GM19455 (cell line): Measurements from ENCODE around the gene SNX8.
A peak's percentile ranks its signal among the peaks of the same experiment; 100 is the strongest.

Experiments used
- ATAC-seq: cut with Tn5 transposase; IDR thresholded peaks from one replicate; pipeline ENCODE4 v1.9.1; 2021; ENCODE audit not compliant: unreplicated experiment

SNX8 gene

DNA sequence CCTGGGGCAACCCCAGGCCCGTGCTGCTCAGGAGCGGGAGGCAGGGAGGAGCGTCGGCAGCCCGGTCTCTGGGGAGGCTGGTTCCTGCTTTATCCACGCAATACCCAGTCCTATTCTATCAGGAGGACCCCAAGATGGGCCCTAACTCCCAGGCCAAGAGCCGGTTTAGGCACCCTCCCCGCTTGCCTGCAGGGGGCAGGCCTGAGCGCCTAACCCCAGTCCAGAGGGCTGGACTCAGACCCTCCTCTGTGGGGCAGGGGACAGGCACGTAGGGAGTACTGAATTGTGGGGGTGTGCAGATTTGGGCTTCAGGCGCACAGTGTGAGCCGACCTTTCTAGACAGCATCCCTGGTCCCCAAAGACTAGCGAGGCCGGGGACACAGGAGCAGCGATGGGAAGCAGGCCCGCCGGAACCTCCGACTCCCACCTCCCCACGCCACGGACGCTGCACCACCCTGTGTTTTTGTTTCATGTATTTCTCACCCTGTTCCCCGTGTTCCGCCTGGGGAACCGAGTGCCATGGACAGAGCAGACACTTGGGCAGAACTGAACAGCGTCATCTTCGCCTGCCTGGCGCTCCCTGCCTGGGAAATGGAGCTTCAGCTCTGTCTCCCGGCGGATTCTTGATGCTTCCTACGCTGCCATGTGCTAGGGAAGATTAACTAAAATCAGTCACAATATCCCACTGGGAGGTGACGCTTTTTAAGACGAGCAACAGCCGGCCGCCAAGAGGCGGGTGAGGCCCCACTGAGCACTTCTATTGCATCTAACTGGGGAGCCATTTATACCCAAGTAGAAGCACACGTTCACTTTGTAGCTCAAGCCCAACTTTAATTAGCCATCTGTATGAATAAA is 66.9 kb downstream of the SNX8 start:
- ATAC-seq, result no peak

DNA sequence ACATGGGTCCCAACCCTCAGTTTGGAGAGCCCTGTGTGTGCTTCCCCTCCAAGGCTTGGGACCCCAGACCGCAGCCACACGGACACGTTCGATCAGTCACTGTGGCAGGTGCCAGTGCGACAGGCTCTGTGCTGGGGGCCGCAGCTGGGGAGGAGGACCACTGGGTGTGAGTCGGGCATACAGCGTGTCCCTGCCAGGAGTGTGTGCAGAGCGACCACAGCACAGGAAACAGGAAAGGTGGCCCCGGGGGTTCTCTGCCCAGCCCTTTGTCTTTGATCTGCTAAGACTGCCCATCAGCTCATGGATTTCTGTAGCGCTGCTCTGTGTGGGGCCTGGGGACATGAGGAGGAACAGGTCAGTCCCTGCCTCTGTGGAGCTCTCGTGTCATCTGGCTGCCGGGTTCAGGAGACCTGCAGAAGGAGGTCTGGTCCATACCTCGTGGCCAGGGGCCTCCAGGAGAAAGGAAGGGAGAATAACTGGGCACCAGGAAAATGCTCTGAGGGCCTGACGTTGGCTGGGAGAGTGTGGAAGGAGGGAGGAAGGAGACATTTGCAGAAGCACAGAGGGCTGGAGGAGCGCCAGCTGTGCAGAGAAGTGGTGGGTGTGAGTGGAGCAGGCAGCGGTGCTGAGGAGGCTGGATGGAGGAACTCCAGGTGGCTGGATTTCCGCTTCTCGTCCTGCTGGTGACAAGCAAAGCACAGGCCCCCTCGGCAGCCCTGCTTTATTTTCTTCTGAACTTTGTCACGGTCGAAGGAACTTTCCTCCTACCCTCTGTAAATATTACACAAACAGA is 68.2 kb downstream of the SNX8 start:
- ATAC-seq, result no peak

DNA sequence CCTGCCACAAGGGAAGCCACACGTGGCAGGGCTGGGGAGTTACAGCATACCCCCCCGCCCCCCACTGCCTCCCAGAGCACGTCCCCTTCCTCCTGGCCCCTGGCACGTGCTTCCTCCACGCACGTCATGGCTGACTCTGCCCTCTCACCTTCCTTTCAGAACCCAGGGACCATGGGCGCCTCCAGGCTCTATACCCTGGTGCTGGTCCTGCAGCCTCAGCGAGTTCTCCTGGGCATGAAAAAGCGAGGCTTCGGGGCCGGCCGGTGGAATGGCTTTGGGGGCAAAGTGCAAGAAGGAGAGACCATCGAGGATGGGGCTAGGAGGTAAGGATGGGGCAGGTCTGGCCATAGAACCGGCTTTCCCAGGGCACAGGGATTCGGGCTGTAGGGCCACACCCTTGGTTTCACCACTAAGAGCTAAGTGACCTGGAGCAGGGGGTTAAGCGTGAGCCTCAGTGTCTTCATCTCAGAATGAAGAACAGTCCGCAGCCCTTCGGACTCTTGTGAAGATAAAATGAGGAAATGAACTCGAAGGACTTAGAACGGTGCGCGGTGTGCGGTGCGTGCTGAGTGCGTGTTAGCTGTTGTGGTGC is 69.7 kb downstream of the SNX8 start:
- ATAC-seq, result no peak

DNA sequence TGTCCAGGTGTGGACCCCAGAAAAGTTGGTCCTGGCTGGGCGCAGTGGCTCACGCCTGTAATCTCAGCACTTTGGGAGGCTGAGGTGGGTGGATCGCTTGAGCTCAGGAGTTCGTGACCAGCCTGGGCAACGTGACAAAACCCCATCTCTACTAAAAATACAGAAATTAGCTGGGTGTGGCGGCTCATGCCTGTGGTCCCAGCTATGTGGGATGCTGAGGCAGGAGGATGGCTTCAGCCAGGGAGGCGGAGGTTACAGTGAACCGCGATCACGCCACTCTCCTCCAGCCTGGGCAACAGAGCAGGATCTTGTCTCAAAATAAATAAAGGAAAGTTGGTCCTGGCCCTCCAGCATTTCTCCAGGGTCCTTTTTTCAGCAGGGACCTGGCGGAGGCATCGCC is 70.8 kb downstream of the SNX8 start:
- ATAC-seq, result no peak

DNA sequence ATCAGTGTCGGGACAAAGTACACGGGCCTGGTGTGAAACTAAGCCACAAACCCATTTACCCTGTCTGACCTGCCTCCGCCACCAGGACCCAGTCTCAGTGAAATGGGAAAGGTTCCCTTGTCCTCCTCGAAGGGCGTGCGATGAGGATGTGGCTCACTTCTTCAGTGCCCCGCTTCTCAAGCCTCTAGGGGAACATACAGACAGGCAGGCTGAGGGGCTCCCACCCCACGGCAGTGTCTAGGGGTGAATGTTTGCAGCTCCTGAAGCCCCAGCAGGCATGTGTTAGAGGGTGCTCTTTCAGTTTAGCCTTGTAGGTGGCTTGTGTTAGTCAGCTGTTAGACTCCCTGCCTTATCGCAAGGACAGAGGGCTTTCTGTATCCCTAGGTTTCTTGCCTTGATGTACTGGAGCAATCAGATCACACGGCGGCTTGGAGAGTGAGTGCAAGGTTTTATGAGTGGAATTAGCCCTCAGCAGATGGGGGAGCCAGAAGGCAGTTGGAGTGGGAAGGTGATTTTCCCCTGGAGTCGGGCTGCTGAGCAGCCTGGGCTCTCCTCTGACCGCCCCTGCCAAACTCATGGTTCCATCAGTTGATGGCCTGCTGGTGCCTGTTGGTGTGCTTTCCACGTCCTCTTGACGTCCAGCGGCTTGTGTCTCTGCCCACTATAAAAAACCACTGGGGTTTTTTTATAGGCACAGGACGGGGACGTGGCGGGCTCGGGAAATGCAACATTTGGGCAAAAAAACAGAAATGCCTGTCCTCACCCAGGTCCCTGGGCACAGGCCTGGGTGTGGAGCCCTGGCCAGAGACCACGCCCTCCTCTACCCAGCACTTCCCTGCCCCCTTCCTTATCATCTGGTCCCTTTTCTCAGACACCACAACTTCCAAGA is 71.5 kb downstream of the SNX8 start:
- peak; percentile 11 for ATAC-seq

DNA sequence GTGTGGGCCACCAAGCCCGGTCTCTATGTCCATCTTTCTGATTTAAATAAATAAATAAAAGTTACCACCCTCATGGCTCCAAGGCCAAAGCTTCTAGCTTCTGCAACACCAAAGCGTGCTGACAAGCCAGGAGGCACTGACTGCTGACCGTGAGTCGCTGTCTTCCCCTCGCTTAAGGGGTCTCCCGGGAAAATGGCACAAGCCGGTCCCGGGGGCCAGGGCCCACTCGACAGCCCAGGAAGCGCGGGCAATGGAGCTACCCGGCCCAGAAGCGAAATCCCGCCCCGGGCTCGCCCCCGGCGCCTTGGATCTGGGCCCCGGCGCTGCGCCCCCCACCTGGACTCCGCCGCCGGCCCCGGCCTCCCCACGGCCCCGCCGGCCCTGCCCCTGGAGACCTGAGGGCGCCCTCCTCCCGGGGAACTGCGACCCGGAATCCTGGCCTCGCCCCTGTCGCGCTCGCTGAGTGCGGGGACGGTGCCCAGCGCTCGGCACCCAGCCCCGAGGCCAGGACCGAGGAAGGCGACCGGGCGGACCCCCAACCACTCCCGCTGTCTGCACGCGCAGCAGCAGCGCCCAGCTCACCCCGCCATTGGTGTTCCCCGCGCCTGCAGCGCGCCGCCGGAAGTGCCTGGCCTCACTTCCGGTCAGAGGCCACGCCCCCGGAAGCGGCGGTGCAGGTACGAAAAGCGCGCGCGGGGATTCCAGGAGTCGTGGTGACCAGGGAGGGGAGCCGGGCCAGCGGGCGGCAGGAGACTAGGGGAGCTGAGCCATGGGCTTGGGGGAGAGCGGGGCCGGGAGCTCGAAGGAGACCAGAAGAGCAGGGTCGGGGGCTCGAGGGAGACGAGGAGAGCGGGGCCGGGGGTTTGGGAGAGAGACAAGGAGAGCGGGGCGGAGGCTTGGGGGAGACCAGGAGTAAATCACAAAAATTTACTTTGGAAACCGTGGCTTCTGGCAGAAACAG is 72.4 kb downstream of the SNX8 start, which contains the start of the genes MRM2 and NUDT1:
MRM2 (minus strand) TSS at position 626 of the 961 bp plus-strand sequence; CDS start at position 590, 36 bp downstream.
NUDT1 (plus strand) TSS at position 647 of the 961 bp plus-strand sequence. CDS start 2,349 bp downstream, outside the sequence.
- peak; percentile 62 for ATAC-seq

DNA sequence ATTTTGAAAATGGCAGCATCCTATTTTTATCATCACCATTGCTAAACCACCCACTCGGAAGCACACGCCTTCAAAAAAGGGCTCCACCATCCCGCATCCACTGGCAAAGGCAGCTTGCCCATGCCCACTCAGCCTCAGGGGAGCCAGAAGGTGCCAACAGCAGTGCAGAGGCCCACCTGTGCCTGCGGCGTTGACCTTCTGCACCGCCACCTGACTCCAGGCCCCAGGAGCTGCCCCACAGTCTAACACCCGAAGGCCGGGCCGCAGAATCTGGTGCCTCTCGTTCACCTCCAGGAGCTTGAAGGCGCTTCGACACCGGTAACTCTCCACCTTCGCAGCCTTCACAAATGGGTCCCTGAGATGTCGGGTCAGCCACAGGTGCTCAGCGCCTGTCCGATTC is 75.0 kb downstream of the SNX8 start:
- ATAC-seq, result no peak

DNA sequence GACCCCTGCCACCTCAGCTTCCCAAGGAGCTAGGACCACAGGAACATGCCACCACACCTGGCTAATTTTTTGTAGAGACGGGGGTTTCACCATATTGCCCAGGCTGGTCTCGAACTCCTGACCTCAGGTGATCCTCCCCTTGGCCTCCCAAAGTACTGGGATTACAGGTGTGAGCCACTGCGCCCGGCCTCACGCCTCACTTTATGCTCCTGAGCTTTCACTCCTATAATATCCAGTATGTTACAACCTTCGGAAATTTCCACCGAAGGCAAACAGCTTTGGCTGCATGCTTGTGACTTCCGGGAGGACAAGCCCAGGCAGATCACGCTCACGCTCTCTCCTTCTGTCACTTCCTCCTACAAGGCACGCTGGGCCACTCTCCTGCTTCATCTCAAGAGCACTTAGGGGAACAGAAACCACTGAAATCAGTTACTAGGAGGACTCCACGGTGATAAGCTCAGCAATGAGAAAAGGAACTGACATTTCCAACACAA is 77.1 kb downstream of the SNX8 start:
- no peak for ATAC-seq

DNA sequence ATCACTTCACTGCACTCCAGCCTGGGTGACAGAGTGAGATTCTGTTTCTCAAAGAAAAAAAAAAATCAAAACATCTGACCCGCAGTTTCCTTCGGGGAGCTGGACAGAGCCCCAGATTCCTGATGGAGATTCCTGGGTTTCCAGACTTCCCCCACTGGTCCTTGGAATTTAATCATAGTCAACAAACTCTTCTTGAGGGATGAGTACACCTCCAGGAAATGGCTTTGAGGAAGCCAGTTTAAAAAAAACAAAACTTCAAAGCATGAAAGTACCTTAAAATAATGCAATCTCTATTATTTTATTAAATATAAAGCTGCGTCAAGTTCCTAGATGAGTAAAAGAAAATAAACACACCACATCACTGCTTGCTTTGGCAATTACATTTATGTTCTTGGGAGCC is 80.3 kb downstream of the SNX8 start:
- ATAC-seq, result no peak

DNA sequence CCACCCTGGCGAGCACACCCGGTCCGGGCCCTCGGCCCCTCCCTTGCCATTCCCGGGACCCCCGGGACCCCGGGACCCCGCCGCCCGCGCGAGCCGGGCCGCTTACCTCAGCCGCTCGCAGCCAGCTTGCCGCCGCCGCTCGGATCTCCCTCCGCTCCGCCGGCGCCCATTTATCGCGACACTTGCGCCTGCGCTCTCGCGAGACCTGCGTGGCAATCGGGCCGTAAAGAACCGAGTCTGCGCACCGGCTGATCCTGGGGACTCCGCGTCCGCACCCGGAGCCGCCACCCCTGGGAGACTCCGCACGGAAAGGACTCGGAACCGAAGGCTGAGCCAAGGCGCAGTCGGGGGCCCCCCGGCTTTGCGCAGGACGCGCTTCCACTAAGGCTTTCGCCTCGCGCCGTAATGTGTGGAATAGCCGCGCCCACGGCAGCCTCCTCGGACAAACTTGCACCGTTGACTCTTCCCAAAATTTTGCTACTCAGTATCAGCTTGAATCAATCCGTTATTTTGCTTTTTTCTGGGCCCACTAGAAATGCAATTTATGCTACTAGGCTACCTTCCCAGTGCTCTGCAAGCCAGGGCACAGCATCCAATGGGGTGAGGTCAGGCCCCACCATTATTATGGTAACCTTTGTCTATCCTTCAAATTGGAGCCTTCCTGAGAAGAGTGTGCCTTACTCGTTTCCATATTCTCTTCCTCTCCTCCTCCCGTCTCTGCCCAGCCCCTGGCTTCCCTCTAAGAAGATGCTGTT is 81.3 kb downstream of the SNX8 start, which contains the start of gene MAD1L1:
MAD1L1 (minus strand) TSS at position 180 of the 755 bp plus-strand sequence. CDS start 2,812 bp downstream, outside the sequence.
- peak; percentile 67 for ATAC-seq

DNA sequence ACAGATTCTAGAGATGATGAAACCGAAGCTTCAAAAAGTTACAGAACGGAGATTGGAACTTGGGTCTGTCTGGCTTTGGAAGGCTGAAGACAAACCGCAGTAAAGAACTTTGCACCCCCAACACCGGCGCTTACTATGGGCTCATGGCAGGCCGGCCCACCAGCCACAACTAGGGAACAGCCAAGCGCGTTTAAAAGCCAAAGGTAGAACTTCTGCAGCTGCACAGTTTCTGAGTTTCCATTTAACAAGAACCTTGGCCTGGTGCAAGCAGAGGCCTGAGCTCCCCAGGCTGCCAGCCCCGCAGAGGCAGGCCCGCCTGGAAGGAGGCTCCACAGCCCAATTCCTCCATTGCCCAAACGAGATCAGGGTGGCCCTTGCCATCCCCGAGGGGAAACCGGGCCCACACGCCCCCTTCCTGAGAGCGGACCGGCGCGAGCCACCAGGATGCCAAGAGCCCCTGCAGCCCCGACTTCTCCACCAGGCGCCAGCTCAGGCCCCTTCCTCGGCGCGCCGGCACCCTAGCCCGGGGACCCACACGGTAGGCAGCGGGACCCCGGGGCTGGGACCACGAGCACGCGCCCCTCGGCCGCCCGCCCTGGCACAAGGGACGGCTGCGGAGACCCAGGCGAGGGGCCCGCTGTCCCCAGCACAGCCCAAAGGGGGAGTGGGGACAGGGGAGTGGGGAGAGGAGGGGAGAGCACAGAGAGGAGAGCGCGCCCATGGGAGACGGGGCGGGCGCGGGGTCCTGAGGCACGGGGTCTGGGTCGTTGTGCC is 82.1 kb downstream of the SNX8 start:
- ATAC-seq, result peak; percentile 48

DNA sequence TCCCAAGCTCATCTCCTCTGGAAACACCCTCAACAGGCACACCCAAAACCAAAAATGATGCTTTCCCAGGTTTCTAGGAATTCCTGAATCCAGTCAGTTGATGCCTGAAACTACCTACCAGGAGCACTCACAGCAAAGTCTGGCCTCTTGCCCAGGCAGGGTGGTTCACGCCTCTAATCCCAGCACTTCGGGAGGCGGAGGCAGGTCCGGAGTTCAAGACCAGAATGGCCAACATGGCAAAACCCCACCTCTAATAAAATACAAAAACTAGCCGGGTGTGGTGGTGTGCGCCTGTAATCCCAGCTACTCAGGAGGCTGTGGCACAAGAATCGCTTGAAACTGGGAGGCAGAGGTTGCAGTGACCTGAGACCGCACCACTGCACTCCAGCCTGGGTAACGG is 83.4 kb downstream of the SNX8 start:
- ATAC-seq, result no peak

DNA sequence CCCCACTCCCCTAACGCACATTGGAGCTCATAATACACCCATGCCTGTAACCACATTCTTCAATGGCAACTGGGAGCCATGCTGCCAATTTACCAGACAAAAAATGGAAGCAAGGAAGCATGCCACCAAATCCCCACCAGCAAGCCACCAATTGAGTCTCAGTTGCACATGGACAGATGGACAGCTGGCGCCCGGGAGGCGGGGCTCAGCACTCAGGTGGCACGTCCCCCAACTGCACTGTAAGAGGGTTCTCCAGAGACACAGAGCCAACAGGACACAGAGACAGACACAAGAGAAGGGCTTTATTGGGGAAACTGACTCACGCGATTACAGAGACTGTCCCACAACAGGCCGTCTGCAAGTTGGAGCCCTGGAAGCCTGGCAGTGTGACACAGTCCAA is 84.0 kb downstream of the SNX8 start:
- no peak for ATAC-seq

DNA sequence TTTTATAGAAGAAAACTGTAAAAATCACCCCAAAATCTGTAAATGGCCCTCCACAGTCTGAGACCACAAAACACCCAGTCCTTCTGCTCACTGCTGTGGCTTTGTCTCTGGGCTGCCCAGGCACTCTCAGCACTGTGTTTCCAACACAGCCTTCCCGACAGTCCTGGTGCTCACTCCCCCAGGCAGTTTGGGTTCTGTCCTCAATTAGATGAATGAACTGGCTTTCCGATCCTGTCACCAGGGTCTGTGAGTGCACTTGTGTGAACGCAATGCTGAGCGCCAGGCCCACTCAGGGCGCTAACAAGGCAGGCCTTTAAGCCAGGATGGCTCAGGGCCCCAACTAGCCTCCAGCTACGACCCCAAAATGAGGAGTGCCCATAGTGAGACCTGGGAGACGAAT is 84.8 kb downstream of the SNX8 start:
- ATAC-seq, result no peak

DNA sequence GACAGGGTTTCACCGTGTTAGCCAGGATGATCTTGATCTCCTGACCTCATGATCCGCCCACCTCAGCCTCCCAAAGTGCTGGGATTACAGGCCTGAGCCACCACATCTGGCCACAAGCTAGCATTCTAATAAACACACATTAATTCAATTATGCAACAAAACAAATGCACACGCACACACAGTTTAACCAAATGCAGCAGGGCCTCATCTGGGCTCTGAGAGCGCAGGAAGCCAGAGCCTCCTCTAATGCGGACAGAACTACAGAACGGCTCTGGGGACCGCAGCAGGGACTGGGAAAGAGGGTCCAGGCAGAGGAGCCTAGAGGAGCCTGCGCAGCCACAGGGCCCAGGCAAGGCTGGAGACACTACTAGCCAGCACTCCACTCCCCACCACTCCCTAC is 85.3 kb downstream of the SNX8 start:
- ATAC-seq, result no peak

DNA sequence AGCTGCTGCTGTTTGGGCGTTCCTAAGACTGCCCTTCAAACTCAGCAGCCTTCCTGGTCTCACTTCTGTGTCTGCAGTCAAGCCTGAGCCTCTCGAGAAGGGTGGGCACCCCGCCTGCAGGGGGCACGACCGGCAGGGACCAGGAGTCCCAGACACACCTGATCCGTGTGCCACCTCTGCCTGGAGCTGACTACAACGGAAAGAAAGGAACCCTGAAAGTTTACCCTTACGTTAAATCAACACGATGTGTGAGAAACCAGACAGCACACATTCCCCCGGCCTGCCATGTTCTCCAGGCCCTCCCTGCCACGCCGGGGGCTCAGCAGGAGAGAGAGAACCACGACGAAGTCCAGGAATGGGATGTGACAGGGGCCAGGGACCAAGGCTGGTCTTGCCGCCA is 86.5 kb downstream of the SNX8 start:
- no peak for ATAC-seq

DNA sequence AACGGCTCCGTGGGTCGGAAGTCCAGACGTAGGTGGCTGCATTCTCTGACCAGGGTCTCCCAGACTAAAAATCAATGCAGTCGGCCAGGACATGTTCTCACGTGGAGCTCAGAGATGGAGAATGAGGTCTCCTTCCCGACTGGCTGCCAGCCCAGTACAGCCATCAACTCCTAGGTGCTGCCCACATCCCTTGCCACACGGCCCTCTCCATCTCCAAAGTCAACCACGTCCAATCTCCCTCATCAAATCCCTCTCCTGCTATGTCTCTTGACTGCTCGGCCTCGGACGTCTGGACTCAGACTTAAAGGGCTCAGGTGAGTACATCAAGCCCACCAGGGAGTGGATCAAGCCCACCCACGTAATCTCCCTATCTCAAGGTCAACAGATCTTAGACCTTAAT is 88.4 kb downstream of the SNX8 start:
- no peak for ATAC-seq

DNA sequence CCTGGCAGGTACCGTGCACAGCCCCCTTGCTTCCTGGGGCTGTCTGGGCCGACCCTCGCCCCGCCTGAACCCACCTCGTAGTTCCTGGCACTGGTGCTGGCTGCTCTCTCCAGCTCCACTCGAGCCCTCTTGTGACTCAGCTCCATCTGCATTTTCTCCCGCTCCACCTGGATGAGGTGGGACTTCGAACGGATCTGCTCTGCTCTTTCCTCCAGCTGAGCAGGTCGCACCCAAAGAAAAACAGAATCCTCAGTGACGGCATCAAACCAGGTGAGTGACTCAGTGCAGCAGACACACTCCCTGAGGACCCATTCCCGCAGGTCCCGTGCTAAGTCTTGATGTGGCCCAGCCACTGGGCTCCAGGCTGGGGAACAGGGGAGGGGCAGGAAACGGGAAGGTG is 88.9 kb downstream of the SNX8 start:
- no peak for ATAC-seq
